Eye (tissue), 1 donor: ENCODE measurements around the gene TNFSF13.
"Not testable (repeated sequence)": the region's sequence is repeated elsewhere in the genome, so short reads cannot be mapped to it uniquely, and the experiment has no call there.

Experiments
- DNase-seq: peaks from one replicate; pipeline ENCODE4 v3.0.0-alpha.2; 2015

TNFSF13 gene

DNA sequence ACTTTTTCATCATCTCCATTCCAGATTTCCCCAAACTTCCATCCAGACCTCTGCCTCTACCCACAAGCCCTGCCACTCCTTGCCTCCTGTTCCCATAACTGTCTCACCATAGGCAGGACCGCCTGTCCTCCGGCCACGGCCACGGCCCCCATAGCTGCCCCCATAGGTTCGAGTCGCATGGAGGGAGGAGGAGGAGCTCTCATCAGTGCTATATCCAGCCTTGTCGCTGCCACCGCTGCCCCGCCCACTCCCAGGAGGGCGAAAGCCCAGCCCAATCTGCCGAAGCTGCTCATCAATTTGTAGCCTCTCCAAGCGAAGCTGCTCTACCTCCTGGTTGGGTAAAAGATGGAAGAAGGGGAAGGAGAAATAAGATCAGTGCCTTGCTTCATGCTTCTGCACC is 34.7 kb downstream of the TNFSF13 start:
- DNase-seq, result no peak

DNA sequence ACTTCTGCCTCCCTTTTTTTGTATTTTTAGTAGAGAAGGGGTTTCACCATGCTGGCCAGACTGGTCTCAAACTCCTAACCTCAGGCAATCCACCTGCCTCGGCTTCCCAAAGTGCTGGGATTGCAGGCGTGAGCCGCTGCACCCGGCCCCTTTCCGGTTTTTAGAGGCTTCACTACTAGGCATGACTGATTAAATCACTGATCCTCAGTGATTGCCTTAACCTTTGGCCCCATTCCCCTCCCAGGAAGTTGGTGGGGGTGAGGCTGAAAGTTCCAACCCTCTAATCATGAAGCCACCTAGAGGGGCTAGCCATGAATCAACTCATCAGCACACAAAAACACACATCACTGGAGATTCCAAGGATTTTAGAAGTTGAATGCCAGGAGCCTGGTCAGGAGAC is 39.0 kb downstream of the TNFSF13 start:
- not testable (repeated sequence) for DNase-seq

- no peak for DNase-seq
Observed at GRCh38 chr17:7606280-7606679, 47.7 kb downstream of the TNFSF13 start.

- DNase-seq, result no peak
Observed at GRCh38 chr17:7610641-7611040, 52.1 kb downstream of the TNFSF13 start.
